CD8-positive, alpha-beta memory T cell (primary cell): ENCODE measurements around the gene MINDY4B. TPM values are rescaled to one million over a fixed set of nuclear protein-coding genes. Genes with fewer than 3 reads are reported as not detected.
A peak's percentile ranks its signal among the peaks of the same experiment; 100 is the strongest.
"Not testable (repeated sequence)": the region's sequence is repeated elsewhere in the genome, so short reads cannot be mapped to it uniquely, and the experiment has no call there.

Source experiments
- CTCF ChIA-PET: fragments of 350-600 bp; sonication (Branson Sonifier 250); formaldehyde crosslinking; loops from one replicate; lab custom pipeline; 2021; ENCODE audit warnings: antibody characterized with exemption; lab: Charles Lee
- POLR2A ChIA-PET: fragments of 350-600 bp; sonication (Branson Sonifier 250); formaldehyde crosslinking; loops from one replicate; lab custom pipeline; 2021; ENCODE audit warnings: antibody characterized with exemption; lab: Charles Lee
- DNase-seq, 5 donors: peaks; one replicate each; pipeline versions ENCODE4 v3.0.0 to v3.0.0-alpha.2; 2020 to 2022; ENCODE audit warnings: mixed read lengths in 1 of 5
- H3K27ac ChIP-seq: one replicate; pipeline ENCODE4 v1.7.0; 2013; ENCODE audit warnings: low read depth, mild to moderate bottlenecking, low read length, moderate library complexity
- H3K27me3 ChIP-seq: 2 replicates; pipeline ENCODE4 v1.7.0; 2013; ENCODE audit warnings: low read length, mild to moderate bottlenecking; ENCODE audit not compliant: insufficient read depth, poor library complexity, severe bottlenecking
- H3K36me3 ChIP-seq: 2 replicates; pipeline ENCODE4 v1.7.0; 2013; ENCODE audit warnings: mild to moderate bottlenecking, low read length, moderate library complexity; ENCODE audit not compliant: insufficient read depth
- H3K4me1 ChIP-seq: 2 replicates; pipeline ENCODE4 v1.7.0; 2013; ENCODE audit warnings: mild to moderate bottlenecking, low read length, moderate library complexity; ENCODE audit not compliant: insufficient read depth
- H3K4me3 ChIP-seq: 2 replicates; pipeline ENCODE4 v1.7.0; 2013; ENCODE audit warnings: mild to moderate bottlenecking, low read length
- H3K9me3 ChIP-seq: 2 replicates; pipeline ENCODE4 v1.7.0; 2013; ENCODE audit warnings: mild to moderate bottlenecking, low read length
- H3K27ac Mint-ChIP-seq, 8 donors: one replicate each; pipeline ENCODE4 v1.8.0; 2020 to 2021; ENCODE audit warnings: mixed read lengths in 8 of 8, mild to moderate bottlenecking in 6 of 8, inconsistent platforms in 3 of 8, moderate library complexity in 3 of 8
- H3K27me3 Mint-ChIP-seq, 2 donors: one replicate each; pipeline ENCODE4 v1.8.0; 2020 to 2021; ENCODE audit warnings: mixed read lengths in 2 of 2, mild to moderate bottlenecking in 1 of 2, moderate library complexity in 1 of 2
- H3K36me3 Mint-ChIP-seq, 3 donors: one replicate each; pipeline ENCODE4 v1.8.0; 2020 to 2021; ENCODE audit warnings: mixed read lengths in 3 of 3, inconsistent platforms in 1 of 3, mild to moderate bottlenecking in 1 of 3
- H3K4me1 Mint-ChIP-seq, 3 donors: one replicate each; pipeline ENCODE4 v1.8.0; 2020 to 2021; ENCODE audit warnings: mixed read lengths in 3 of 3, inconsistent platforms in 1 of 3, mild to moderate bottlenecking in 1 of 3
- H3K4me3 Mint-ChIP-seq, 7 donors: one replicate each; pipeline ENCODE4 v1.8.0; 2020 to 2021; ENCODE audit warnings: mixed read lengths in 7 of 7, mild to moderate bottlenecking in 6 of 7, moderate library complexity in 4 of 7, inconsistent platforms in 2 of 7
- H3K9me3 Mint-ChIP-seq, 5 donors: one replicate each; pipeline ENCODE4 v1.8.0; 2020 to 2022; ENCODE audit warnings: mixed read lengths in 5 of 5, mild to moderate bottlenecking in 3 of 5, moderate library complexity in 2 of 5, inconsistent platforms in 1 of 5
- polyA plus RNA-seq: library from polyadenylated mRNA; unstranded; fragments of 300-500 nt; fragmentation: Illumina TruSeq; gene quantifications from one replicate; pipeline ENCODE4 v1.2.3, GENCODE V29; 2021
- total RNA-seq, 2 experiments: library from RNA; stranded (reverse); gene quantifications; one replicate each; pipeline ENCODE4 v1.2.3, GENCODE V29; 2021

MINDY4B gene
- total and polyA plus RNA-seq, 3 experiments from 2014 or later: not detected

DNA sequence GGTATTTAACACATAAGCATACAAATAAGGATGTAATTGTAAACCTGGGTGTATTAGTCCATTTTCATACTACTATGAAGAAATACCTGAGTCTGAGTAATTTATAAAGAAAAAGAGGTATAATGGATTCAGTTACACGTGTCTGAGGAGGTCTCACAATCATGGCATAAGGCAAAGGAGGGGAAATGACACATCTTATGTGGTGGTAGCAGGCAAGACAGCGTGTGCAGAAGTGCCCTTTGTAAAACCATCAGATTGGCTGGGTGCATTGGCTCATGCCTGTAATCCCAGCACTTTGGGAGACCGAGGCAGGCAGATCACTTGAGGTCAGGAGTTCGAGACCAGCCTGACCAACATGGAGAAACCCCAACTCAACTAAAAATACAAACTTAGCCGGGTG is 41.3 kb downstream of the MINDY4B start:
- DNase-seq, H3K9me3 Mint-ChIP-seq, H3K36me3 ChIP-seq, H3K4me3 Mint-ChIP-seq, H3K4me1 Mint-ChIP-seq, H3K4me3 ChIP-seq, H3K27ac Mint-ChIP-seq, H3K27me3 ChIP-seq, H3K4me1 ChIP-seq, H3K36me3 Mint-ChIP-seq, H3K9me3 ChIP-seq, POLR2A ChIA-PET, H3K27ac ChIP-seq: not testable (repeated sequence)
- peaks cover 10 to 37% of the 10 kb centered on the region in 2 donors for H3K27me3 Mint-ChIP-seq
- CTCF ChIA-PET: interaction anchor here (1.2 to 4.1 kb wide), 5 partner anchors 65 to 336 kb away, joined by 3 to 27 read pairs (median 7); partner anchors contain the start of gene SIAH2

GRCh38 chr3:150861851-150862250 is 43.4 kb downstream of the MINDY4B start:
- Histone ChIP-seq H3K9me3 (no peaks in the 10 kb centered on the region), H3K27ac (no peak overlapping the region), H3K27me3 (no peaks in the 10 kb centered on the region), H3K36me3 (no peaks in the 10 kb centered on the region), H3K4me1 (no peaks in the 10 kb centered on the region), H3K4me3 (no peak overlapping the region)
- H3K27ac Mint-ChIP-seq: peak overlapping the region in 1 of 8 donors; percentile 23
- no peaks in the 10 kb centered on the region for H3K9me3 Mint-ChIP-seq
- CTCF ChIA-PET: no interaction called here
- H3K27me3 Mint-ChIP-seq: peaks cover 13 to 34% of the 10 kb centered on the region in 2 donors
- no peaks in the 10 kb centered on the region for H3K36me3 Mint-ChIP-seq
- H3K4me1 Mint-ChIP-seq: peaks cover 0 to 3% (median 2%) of the 10 kb centered on the region in 3 donors
- no peak overlapping the region for H3K4me3 Mint-ChIP-seq
- DNase-seq: no peak
- POLR2A ChIA-PET: no interaction called here

DNA sequence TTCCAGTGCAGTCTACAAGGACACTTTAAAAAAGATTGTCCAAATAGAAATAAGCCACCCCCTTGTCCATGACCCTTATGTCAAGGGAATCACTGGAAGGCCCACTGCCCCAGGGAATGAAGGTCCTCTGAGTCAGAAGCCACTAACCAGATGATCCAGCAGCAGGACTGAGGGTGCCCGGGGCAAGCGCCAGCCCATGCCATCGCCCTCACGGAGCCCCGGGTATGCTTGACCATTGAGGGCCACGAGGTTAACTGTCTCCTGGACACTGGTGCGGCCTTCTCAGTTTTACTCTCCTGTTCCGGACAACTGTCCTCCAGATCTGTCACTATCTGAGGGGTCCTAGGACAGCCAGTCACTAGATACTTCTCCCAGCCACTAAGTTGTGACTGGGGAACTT is 47.3 kb downstream of the MINDY4B start:
- H3K27me3 ChIP-seq, H3K9me3 Mint-ChIP-seq, DNase-seq, H3K9me3 ChIP-seq, H3K4me1 Mint-ChIP-seq, POLR2A ChIA-PET, H3K36me3 Mint-ChIP-seq, CTCF ChIA-PET, H3K4me1 ChIP-seq, H3K36me3 ChIP-seq, H3K27ac ChIP-seq, H3K27ac Mint-ChIP-seq, H3K4me3 ChIP-seq, H3K4me3 Mint-ChIP-seq: not testable (repeated sequence)
- peaks cover 14 to 43% of the 10 kb centered on the region in 2 donors for H3K27me3 Mint-ChIP-seq

DNA sequence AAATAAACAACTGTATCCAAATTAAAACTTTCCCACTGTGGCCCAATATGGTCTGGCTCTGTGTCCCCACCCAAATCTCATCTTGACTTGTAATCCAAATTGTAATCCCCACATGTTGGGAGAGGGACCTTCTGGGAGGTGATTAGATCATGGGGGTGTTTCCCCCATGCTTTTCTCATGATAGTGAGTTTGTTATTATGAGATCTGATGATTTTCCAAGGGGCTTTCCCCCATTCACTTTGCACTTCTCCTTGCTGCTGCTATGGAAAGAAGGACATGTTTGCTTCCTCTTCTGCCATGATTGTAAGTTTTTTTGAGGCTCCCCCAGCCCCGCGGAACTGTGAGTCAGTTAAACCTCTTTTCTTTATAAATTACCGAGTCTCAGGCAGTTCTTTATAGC is 55.0 kb downstream of the MINDY4B start:
- no peaks in the 10 kb centered on the region for H3K36me3 Mint-ChIP-seq
- H3K9me3 Mint-ChIP-seq: no peaks in the 10 kb centered on the region
- CTCF ChIA-PET: interaction anchor here (1.3 kb wide), 1 partner anchor 14 kb away, joined by 3 read pairs; no protein-coding TSS in a partner anchor
- POLR2A ChIA-PET: no interaction called here
- H3K4me3 Mint-ChIP-seq: no peak overlapping the region
- H3K4me1 ChIP-seq: no peaks in the 10 kb centered on the region
- H3K27ac ChIP-seq: no peak overlapping the region
- H3K27ac Mint-ChIP-seq: no peak overlapping the region
- no peak overlapping the region for H3K4me3 ChIP-seq
- no peaks in the 10 kb centered on the region for H3K4me1 Mint-ChIP-seq
- peaks cover 8 to 34% of the 10 kb centered on the region in 2 donors for H3K27me3 Mint-ChIP-seq
- no peak for DNase-seq
- no peaks in the 10 kb centered on the region for H3K36me3 ChIP-seq
- no peaks in the 10 kb centered on the region for H3K27me3 ChIP-seq
- no peaks in the 10 kb centered on the region for H3K9me3 ChIP-seq

GRCh38 chr3:150848864-150849263 is 56.4 kb downstream of the MINDY4B start:
- Histone ChIP-seq H3K27ac (no peak overlapping the region), H3K4me1 (no peaks in the 10 kb centered on the region), H3K36me3 (no peaks in the 10 kb centered on the region), H3K27me3 (no peaks in the 10 kb centered on the region), H3K4me3 (no peak overlapping the region), H3K9me3 (no peaks in the 10 kb centered on the region)
- Mint-ChIP-seq H3K27me3 (peaks cover 5 to 21% of the 10 kb centered on the region in 2 donors), H3K9me3 (no peaks in the 10 kb centered on the region), H3K4me1 (no peaks in the 10 kb centered on the region), H3K4me3 (no peak overlapping the region), H3K27ac (no peak overlapping the region), H3K36me3 (no peaks in the 10 kb centered on the region)
- POLR2A ChIA-PET: no interaction called here
- DNase-seq: no peak
- CTCF ChIA-PET: no interaction called here

GRCh38 chr3:150847433-150847832 is 57.8 kb downstream of the MINDY4B start:
- no peaks in the 10 kb centered on the region for H3K4me1 Mint-ChIP-seq
- no peak overlapping the region for H3K4me3 ChIP-seq
- H3K27ac Mint-ChIP-seq: no peak overlapping the region
- no peaks in the 10 kb centered on the region for H3K27me3 ChIP-seq
- no peaks in the 10 kb centered on the region for H3K9me3 Mint-ChIP-seq
- H3K27ac ChIP-seq: no peak overlapping the region
- H3K4me1 ChIP-seq: no peaks in the 10 kb centered on the region
- no peak overlapping the region for H3K4me3 Mint-ChIP-seq
- H3K27me3 Mint-ChIP-seq: peaks cover 8 to 29% of the 10 kb centered on the region in 2 donors
- no peak for DNase-seq
- no peaks in the 10 kb centered on the region for H3K9me3 ChIP-seq
- no peaks in the 10 kb centered on the region for H3K36me3 Mint-ChIP-seq
- CTCF ChIA-PET: no interaction called here
- POLR2A ChIA-PET: no interaction called here
- no peaks in the 10 kb centered on the region for H3K36me3 ChIP-seq

GRCh38 chr3:150844484-150844883 is 60.8 kb downstream of the MINDY4B start:
- Mint-ChIP-seq H3K9me3 (no peaks in the 10 kb centered on the region), H3K27me3 (peaks cover 8 to 34% of the 10 kb centered on the region in 2 donors), H3K27ac (no peak overlapping the region), H3K4me3 (no peak overlapping the region), H3K4me1 (no peaks in the 10 kb centered on the region), H3K36me3 (no peaks in the 10 kb centered on the region)
- ChIA-PET POLR2A (no interaction called here), CTCF (no interaction called here)
- no peak overlapping the region for H3K27ac ChIP-seq
- no peaks in the 10 kb centered on the region for H3K36me3 ChIP-seq
- no peak for DNase-seq
- no peaks in the 10 kb centered on the region for H3K4me1 ChIP-seq
- no peaks in the 10 kb centered on the region for H3K27me3 ChIP-seq
- H3K4me3 ChIP-seq: no peak overlapping the region
- no peaks in the 10 kb centered on the region for H3K9me3 ChIP-seq

DNA sequence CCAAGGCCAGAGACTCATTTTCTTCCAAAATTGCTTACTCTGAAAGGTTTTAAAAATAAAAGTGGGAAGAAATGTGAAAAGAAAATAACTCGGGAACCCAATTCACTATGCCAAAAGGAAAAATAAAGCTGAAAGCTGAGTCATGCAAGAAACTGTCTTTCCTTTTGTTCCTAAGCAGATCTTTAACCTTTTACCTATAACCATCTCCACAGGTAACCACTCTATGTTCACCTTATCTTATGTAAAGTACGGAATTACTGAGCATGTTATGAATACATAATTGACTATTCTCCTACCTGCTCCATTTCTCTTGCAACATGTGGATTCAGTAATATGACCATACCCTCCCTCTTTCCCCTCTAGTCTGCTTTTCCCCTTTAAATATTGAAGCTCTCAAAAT is 62.0 kb downstream of the MINDY4B start:
- ChIA-PET CTCF (no interaction called here), POLR2A (no interaction called here)
- Histone ChIP-seq H3K27ac (no peak overlapping the region), H3K4me3 (no peak overlapping the region), H3K27me3 (no peaks in the 10 kb centered on the region), H3K9me3 (no peaks in the 10 kb centered on the region), H3K4me1 (no peaks in the 10 kb centered on the region), H3K36me3 (no peaks in the 10 kb centered on the region)
- Mint-ChIP-seq H3K27me3 (peaks cover 8 to 44% of the 10 kb centered on the region in 2 donors), H3K4me3 (no peak overlapping the region), H3K27ac (no peak overlapping the region), H3K9me3 (no peaks in the 10 kb centered on the region), H3K36me3 (no peaks in the 10 kb centered on the region), H3K4me1 (no peaks in the 10 kb centered on the region)
- DNase-seq: no peak
